HEK293T (cell line): ENCODE results near the gene FBLN2.

Source experiments
- ARNT ChIP-seq: fragments of 450-650 bp; IDR thresholded peaks from 2 replicates; pipeline ENCODE4 v1.6.1; 2017; ENCODE audit warnings: mild to moderate bottlenecking
- BHLHE40 ChIP-seq: fragments of 450-650 bp; IDR thresholded peaks from 2 replicates; pipeline ENCODE4 v1.6.1; 2016; ENCODE audit warnings: mild to moderate bottlenecking, moderate library complexity, borderline replicate concordance
- CTBP1 ChIP-seq: fragments of 450-650 bp; IDR thresholded peaks from 2 replicates; pipeline ENCODE4 v1.6.1; 2016; ENCODE audit warnings: borderline replicate concordance
- ELF4 ChIP-seq: fragments of 450-650 bp; IDR thresholded peaks from 2 replicates; pipeline ENCODE4 v1.6.1; 2017; ENCODE audit warnings: antibody characterized with exemption
- FOXA1 ChIP-seq: fragments of 450-650 bp; IDR thresholded peaks from 2 replicates; pipeline ENCODE4 v1.6.1; 2016; ENCODE audit warnings: mild to moderate bottlenecking
- FOXK2 ChIP-seq: fragments of 450-650 bp; IDR thresholded peaks from 2 replicates; pipeline ENCODE4 v1.6.1; 2016; ENCODE audit warnings: mild to moderate bottlenecking
- FOXM1 ChIP-seq: fragments of 450-650 bp; IDR thresholded peaks from 2 replicates; pipeline ENCODE4 v1.6.1; 2017; ENCODE audit warnings: mild to moderate bottlenecking, borderline replicate concordance
- L3MBTL2 ChIP-seq: fragments of 450-650 bp; conservative IDR thresholded peaks from 2 replicates; pipeline ENCODE4 v1.6.1; 2016; ENCODE audit warnings: mild to moderate bottlenecking
- LEF1 ChIP-seq: fragments of 450-650 bp; IDR thresholded peaks from 2 replicates; pipeline ENCODE4 v1.6.1; 2017; ENCODE audit warnings: mild to moderate bottlenecking, borderline replicate concordance
- SP1 ChIP-seq: fragments of 450-650 bp; IDR thresholded peaks from 2 replicates; pipeline ENCODE4 v1.6.1; 2017
- SUZ12 ChIP-seq: fragments of 450-650 bp; IDR thresholded peaks from 2 replicates; pipeline ENCODE4 v1.6.1; 2016; ENCODE audit warnings: mild to moderate bottlenecking
- TARDBP ChIP-seq: fragments of 450-650 bp; IDR thresholded peaks from 2 replicates; pipeline ENCODE4 v1.6.1; 2016
- ZNF384 ChIP-seq: fragments of 450-650 bp; IDR thresholded peaks from 2 replicates; pipeline ENCODE4 v1.6.1; 2016

DNA sequence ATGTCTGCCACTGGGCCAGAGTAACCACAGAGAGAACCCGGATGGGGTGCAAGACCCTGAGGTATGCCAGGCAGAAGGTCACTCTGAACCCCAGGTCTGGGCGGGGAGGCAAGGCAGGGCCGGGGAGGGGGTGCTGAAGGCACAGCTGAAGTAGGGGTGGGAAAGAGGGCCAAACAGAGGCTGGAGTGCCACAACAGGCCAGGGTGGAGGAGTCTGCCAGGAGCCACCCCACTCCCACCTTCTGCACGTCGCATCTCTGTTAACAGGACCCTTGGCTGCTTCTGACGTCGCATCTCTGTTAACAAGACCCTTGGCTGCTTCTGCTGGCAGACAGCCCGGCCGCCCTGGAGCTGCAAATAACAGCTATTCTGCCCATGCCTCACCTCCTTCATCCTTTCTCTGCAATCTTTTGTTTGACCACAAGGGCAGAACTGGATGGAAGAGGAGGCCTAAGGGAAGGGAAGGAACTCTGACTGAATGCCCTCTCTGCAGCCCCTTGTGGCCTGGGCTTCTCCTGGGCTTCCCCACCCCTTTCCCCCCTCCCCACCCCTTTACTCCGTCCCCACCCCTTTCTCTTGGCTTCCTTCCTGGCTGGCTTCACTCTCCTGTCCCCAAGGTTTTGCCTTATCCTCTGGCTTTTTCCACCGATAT, 20.6 kb upstream of the FBLN2 start:
- TF ChIP-seq SP1 (no peak), ARNT (no peak), L3MBTL2 (no peak), TARDBP (no peak), ELF4 (no peak), CTBP1 (no peak), SUZ12 (no peak), FOXK2 (no peak), FOXM1 (no peak), FOXA1 (no peak), ZNF384 (no peak), BHLHE40 (no peak), LEF1 (no peak)
